NCI-H1436 (cell line): Measurements from ENCODE around the gene AFF4.

Experiments used
- DNase-seq: peaks from one replicate; lab custom pipeline; 2025; lab: John Stamatoyannopoulos, UW

The AFF4 gene

DNA sequence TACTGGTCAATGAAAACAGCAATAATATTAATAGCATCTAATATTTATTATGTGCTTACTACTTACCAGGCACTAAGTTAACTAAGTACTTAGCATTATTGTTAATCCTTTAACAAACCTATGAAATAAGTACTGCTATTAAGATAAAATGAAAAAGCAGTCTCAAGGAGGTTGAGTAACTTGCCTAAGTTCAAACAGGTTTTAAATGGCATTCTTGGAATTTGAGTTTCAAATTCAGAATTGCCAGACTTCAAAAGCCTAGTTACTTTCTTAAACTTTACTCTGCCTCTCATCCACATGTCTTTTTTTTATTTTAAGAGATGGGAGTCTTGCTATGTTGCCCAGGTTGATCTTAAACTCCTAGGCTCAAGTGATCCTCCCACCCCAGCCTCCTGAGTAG is 73.9 kb downstream of the AFF4 start:
- DNase-seq = no peak

DNA sequence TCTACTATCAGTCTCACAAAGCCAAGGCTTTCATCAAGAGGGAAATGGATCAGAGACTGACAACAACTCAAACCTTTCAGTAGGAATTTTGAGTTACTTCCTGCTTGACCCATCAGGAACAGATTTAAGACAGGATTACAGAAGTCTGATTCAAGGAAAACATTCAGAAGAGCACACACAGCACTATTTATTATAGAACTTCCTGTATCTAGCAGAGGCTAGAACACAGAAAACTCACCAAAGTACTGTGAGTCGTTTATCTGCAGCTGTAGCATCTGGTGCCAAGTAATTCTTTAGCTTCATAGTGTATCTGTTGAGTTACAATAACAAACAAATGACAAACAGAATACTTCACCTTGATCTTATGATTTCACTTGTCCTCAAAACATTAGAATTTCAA is 76.2 kb downstream of the AFF4 start:
- DNase-seq = no peak

GRCh38 chr5:132886064-132886823 is 77.2 kb downstream of the AFF4 start:
- no peak for DNase-seq

- no peak for DNase-seq
Measured at GRCh38 chr5:132884548-132884947, 78.9 kb downstream of the AFF4 start.

DNA sequence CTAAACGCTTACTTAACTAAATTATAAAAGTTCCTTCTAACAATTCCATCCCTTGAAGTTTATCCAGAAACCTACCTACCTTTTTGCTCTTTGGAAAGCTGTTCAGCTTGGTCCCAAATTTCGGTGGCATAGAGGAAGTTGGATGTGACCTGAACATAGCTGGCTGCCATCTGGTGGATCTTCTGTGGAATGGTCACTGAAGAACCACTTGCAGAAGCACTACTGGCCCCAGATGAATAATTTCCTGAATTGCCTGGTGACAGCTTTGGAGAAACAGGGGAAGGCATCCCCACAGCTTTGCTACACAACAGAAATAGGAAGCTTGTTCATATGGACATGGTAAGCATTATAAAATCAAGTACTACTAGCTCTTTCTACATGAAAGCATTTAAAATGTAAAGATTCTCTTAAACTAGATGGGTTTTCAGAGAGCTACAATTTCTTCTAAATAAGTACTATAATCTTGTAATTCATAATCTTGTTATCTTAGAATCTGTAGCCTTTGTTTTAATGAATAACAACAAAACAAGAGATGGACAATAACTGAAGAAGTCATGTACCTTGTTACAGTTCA is 80.1 kb downstream of the AFF4 start:
- DNase-seq = no peak

GRCh38 chr5:132877938-132878337 is 85.5 kb downstream of the AFF4 start:
- no peak for DNase-seq

GRCh38 chr5:132877466-132877865 is 86.0 kb downstream of the AFF4 start:
- DNase-seq = no peak

DNA sequence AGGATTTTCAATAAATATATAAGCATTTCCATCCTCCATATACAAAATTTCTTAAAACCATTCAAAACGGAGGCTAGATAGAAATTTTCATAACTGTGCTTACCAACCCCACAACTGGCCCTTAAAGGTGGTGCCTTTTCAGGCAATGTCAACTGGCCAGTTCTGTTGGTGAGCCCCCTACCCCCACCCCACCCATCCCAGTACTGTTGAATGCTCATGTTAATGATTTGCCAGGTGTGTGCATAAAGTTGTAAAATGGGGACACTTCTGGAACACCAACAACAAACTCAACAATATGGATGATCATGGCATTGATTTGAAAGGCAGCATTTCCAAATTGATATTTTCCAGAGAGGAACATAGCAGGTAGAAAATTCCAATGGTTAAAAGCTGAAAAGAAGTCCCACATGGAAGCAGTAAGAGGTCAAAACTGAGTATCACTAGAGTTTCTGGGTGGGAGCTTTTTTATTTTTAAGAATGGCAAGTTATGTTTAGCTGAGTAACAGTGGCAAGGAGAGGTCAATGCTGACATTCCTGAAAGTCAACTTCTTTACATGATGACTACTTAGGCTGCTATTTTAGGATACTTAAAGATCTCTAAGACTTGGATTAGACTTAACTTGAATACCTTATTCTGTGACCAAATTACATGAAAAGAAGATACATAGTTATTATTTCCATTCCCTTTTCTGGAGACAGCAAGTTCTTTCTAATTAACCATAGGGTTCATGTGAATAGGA is 87.2 kb downstream of the AFF4 start:
- no peak for DNase-seq

DNA sequence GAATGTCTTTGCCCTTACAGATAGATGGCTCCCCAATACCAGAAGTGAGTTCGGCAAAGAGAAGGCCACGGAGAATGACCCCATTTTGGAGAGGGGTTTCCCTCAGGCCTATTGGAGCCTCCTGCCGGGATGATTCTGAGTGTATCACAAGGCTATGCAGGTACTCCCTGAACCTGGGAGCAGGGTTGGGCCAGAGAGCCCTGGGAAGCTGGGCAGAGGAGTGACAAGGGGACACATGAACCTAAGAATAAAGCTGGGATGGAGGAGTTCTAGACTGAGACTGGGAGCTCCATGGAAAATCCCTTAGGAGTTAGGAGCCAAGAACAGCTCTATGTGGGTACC is 89.5 kb downstream of the AFF4 start:
- no peak for DNase-seq

DNA sequence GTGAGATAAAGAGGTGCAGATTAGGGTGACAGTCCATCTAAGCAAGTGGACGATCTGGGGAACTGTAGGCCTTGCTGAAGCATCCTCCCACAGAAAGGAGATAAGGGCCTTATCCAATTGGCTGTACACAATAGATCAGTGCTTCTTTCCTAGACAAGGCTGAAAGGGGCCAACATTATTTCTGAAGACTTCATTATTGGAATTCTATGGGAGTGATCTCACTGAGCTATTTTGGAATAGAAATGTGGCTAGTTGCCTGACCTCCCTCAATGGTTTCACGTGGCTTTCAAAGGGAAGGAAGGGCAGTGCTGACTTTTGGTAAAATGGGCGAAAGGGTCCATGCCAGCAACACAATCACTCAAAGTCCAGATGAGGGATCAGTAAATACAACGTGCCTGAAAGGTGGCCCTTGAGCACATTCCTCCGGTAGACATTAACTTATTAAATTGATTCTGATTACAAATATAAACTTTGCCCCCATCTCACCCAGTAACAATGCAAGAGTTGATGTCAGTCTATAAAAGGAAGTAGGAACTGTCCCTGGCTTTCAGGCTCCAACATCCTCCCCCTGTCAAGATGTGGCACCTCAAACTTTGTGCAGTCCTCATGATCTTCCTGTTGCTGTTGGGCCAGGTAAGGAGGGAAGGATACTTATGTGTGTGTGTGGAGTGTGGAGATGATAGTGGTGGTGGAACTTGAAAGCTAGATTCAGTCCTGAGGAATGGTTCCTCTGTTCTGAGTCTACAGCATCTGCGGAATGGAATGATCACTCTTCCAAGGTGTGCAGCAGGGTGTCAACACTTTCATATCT is 90.1 kb downstream of the AFF4 start, which contains the start of gene LEAP2:
LEAP2 (plus strand) TSS at position 550 of the 811 bp plus-strand sequence; CDS start at position 577, 27 bp downstream.
- no peak for DNase-seq

DNA sequence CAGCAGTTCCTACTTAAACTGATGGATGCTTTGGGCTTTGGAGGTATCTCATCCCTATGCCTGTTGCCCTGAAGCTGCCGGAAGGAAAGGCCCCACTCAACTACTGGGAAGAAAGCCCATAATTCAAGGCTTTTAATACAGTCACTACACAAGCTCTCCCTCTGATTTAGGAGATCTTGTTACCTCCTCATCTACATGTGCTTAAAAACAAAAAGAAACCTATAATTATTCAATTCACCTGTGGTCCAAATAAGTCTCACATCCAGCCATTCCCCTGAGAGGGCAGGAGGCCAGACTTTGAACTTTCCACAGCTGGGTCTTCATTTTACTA is 90.7 kb downstream of the AFF4 start:
- no peak for DNase-seq

DNA sequence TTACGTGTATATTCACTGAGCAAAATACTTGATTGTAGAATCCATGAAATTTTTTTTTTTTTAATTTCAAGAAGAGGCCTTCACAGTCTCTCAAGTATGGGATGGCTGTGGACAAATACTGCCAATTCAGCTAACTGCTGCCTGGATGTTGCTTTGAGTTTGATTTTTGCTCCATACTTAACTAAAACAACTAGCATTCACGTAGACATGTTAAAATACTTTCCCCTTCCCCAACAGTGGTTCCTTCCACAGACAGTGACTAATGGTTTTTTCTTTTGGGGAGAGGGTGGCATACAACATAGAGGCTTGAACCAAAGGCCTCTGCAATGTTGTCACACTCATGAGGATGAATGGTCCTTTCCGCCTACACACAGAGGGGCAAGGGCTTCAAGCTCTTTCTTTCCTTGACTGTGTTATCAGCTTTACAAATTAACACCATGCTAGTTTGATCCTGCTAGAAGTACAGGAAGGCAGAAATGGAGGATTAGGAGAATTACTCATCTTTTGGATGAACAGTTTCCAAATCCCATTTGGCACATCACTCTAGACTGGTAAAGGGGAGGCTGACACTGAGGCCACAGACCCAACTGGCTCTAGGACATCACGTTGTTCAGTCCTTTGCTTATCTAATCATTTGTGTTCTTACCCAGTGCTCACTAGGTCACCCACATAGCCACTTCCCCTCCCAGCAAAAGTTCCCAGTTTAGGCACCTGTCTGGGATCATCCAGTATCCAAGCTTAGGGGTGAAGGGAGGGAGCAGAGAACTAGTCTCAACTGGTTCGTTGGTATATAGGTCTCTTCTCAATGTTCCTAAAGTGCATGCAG is 91.8 kb downstream of the AFF4 start:
- no peak for DNase-seq

DNA sequence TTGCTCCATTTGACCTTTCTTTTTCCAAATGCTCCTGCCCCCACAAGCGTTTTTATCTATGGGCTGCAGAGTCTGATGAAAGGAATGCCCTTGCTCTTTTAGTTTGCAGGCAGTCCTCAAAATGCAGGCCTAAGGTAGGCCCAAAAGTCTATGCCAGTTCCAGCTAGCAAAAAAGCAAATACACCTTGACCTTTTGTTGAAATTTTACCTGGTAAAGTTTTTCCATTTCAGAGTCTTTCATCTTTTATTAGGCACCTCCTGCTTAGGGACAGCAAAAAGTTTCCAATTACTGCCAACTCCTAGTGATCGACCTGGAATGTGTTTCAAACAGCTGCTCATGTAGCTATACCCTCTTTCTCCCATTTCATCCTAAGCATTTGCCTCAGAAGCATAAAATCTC is 92.6 kb downstream of the AFF4 start:
- no peak for DNase-seq

GRCh38 chr5:132868754-132869153 is 94.7 kb downstream of the AFF4 start:
- no peak for DNase-seq

DNA sequence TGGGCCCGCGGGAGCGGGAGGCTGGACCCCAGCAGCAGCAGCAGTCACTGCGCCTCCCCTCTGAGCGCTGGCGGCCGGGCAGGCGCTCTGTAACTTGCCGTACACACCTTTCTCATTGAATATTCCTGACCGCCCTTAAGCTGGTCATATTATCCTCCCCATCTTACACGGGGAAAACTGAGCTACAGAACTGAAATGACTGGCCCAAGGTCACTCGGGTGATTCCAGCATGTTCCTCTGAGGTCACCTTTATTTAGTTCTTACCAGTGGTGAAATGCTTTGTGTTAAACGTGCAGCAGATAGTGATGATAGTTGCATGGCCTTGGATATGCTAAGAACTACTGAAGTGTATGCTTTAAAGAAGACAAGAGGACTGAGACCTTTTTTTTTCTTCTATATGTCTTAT is 96.4 kb downstream of the AFF4 start:
- DNase-seq = no peak

DNA sequence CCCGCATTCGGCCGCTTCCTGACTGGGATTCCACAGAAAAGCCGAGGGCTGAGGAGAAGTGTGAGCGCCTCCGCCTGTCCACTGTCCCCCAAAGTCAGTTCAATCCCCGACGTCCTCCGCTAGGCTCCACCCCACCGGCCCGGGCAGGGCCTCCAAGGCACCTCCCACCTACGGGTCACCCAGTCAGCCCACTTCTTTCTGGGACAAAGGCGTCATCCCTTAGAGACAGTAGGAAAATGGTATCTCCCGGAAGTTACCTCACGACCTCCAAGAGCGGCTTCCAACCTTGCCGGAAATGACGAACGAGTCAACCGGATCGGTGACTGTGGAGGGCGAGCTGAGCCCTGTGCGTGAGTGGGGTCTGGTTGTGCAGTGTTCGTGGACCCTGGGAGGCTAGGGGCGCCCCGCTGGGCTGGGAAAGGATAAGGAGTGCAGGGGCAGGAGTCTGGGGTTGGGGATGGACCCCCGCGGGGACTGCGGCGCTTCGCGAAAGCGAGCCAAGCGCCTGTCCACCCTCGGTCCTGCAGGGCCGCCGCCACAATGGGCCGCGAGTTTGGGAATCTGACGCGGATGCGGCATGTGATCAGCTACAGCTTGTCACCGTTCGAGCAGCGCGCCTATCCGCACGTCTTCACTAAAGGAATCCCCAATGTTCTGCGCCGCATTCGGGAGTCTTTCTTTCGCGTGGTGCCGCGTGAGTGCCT is 96.9 kb downstream of the AFF4 start, which contains the start of the genes GDF9 and UQCRQ:
GDF9 (minus strand) TSS at position 128 of the 704 bp plus-strand sequence. CDS start 1,936 bp downstream, outside the sequence.
UQCRQ (plus strand) TSS at position 301 of the 704 bp plus-strand sequence; CDS start at position 541, 240 bp downstream.
- peak; percentile 96 for DNase-seq

GRCh38 chr5:132865668-132866341 is 97.6 kb downstream of the AFF4 start:
- no peak for DNase-seq

DNA sequence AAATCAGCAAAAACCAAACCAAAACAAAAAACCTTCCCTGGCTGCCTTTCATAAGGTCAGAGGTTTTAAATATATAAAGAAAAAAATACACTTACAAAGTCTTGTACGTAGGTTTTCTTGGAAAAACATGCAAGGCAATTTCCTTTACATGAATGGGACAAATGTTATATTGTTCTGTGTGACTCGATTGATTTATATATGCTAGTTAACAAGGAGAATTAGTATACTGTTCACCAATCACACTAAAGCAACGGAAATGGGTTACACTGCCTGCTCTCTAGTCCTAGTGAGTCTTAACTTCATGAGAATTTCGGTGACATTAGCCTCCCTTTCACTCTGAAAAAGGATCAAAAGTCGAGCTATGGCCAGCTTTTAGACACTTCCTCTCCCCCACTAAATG is 102.7 kb downstream of the AFF4 start:
- no peak for DNase-seq

DNA sequence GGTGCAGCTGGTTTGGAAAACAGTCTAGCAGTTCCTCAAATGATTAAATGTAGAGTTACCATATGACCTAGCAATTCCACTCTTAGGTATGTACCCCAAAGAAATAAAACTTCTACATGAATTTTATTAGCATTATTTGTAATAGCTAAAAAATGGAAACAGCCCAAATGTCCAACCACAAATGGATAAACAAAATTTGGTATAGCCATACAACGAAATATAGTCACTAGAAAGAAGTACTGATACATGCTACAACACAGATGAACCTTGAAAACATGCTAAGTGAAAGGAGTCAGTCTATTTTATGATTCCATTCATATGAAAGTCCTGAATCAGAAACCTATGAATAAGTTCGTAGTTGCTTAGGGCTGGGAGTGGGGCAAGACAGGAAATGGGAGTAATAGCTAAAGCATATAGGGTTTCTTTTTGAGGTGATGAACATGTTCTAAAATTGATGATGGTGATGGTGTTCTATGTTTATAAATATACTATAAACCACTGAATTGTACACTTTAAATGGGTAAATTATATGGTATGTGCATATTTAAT is 103.5 kb downstream of the AFF4 start:
- DNase-seq = no peak

DNA sequence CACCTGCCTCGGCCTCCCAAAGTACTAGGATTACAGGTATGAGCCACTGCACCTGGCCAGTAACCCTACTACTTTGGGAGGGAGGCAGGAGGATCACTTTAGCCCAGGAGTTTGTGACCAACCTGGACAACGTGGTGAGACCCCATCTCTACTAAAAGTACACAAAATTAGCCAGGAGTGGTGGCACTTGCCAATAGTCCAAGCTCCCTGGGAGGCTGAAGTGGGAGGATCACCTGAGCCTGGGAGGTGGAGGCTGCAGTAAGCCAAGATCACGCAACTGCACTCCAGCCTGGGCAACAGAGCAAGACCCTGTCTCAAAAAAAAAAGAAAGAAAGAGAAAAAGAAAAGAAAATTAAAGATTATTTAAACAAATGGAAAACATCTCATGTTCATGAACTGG is 107.4 kb downstream of the AFF4 start:
- no peak for DNase-seq
